GM12801 (cell line): ENCODE results near the gene ASB11.

Experiments used
- CTCF ChIP-seq: IDR thresholded peaks from one replicate; pipeline ENCODE4 v1.5.1; 2011; ENCODE audit warnings: control low read depth; ENCODE audit not compliant: insufficient read length; ENCODE audit errors: extremely low read depth

ASB11 gene

GRCh38 chrX:15328131-15328530 lies 12.7 kb upstream of the ASB11 start:
- no peak for TF ChIP-seq CTCF

GRCh38 chrX:15322472-15322871 lies 7.0 kb upstream of the ASB11 start:
- TF ChIP-seq CTCF: no peak

GRCh38 chrX:15322072-15322471 lies 6.6 kb upstream of the ASB11 start:
- no peak for TF ChIP-seq CTCF

GRCh38 chrX:15321447-15321846 lies 6.0 kb upstream of the ASB11 start:
- no peak for TF ChIP-seq CTCF

GRCh38 chrX:15320297-15320696 lies 4.9 kb upstream of the ASB11 start:
- no peak for TF ChIP-seq CTCF

GRCh38 chrX:15319075-15319474 lies 3.6 kb upstream of the ASB11 start:
- TF ChIP-seq CTCF: no peak

- no peak for TF ChIP-seq CTCF
Observed at GRCh38 chrX:15314472-15314871, 968 bp downstream of the ASB11 start.

GRCh38 chrX:15311119-15311518 lies 4.3 kb downstream of the ASB11 start:
- no peak for TF ChIP-seq CTCF
